Mesodermal cell (in vitro differentiated cells): ENCODE data around the gene MYO1G.

Experiments
- H3K27ac ChIP-seq: 2 replicates; pipeline ENCODE4 v1.7.0; 2013; ENCODE audit warnings: mild to moderate bottlenecking, low read depth, low read length, moderate library complexity; ENCODE audit not compliant: severe bottlenecking
- H3K36me3 ChIP-seq: 2 replicates; pipeline ENCODE4 v1.7.1; 2013; ENCODE audit warnings: mild to moderate bottlenecking, low read length, moderate library complexity; ENCODE audit not compliant: control insufficient read depth, insufficient read depth
- H3K4me1 ChIP-seq: one replicate; pipeline ENCODE4 v1.7.1; 2013; ENCODE audit warnings: mild to moderate bottlenecking, low read length; ENCODE audit not compliant: insufficient read depth, control insufficient read depth, poor library complexity, severe bottlenecking
- H3K4me3 ChIP-seq: 2 replicates; pipeline ENCODE4 v1.7.0; 2013; ENCODE audit warnings: low read length, control low read depth, mild to moderate bottlenecking; ENCODE audit not compliant: insufficient read depth, poor library complexity, severe bottlenecking; ENCODE audit errors: extremely low read depth
- H3K9me3 ChIP-seq: 2 replicates; pipeline ENCODE4 v1.7.1; 2013; ENCODE audit warnings: mild to moderate bottlenecking, low read length, moderate library complexity; ENCODE audit not compliant: control insufficient read depth
- WGBS, 2 experiments: methylation state at CpG; one replicate each; pipeline ENCODE4 v1.1.5; 2013; ENCODE audit warnings: missing lambda C conversion rate in 2 of 2; ENCODE audit not compliant: insufficient coverage in 2 of 2; 5-methylcytosine and 5-hydroxymethylcytosine counted together

The MYO1G gene

GRCh38 chr7:45017253-45017652, 38.4 kb upstream of the MYO1G start:
- Histone ChIP-seq H3K27ac (no peak overlapping the region), H3K4me1 (no peaks in the 10 kb centered on the region), H3K4me3 (no peak overlapping the region), H3K36me3 (peaks cover 42% of the 10 kb centered on the region), H3K9me3 (peaks cover 6% of the 10 kb centered on the region)
- WGBS, 2 experiments: 81 to 100% methylated on average over 2 to 3 of the region's 3 CpGs

GRCh38 chr7:45015313-45015712, 36.5 kb upstream of the MYO1G start:
- Histone ChIP-seq H3K4me1 (no peaks in the 10 kb centered on the region), H3K9me3 (peaks cover 6% of the 10 kb centered on the region), H3K36me3 (peaks cover 61% of the 10 kb centered on the region), H3K27ac (no peak overlapping the region), H3K4me3 (no peak overlapping the region)
- 88 to 100% methylated on average over 1 of the region's 1 CpG for WGBS, 2 experiments

GRCh38 chr7:45013465-45013967, 34.7 kb upstream of the MYO1G start:
- WGBS, 2 experiments: no CpG with 5 or more reads among the region's 2 CpGs
- Histone ChIP-seq H3K4me3 (no peak overlapping the region), H3K36me3 (peaks cover 67% of the 10 kb centered on the region), H3K9me3 (peaks cover 6% of the 10 kb centered on the region), H3K4me1 (no peaks in the 10 kb centered on the region), H3K27ac (no peak overlapping the region)

- WGBS, 2 experiments: 94 to 96% methylated on average over 4 to 5 of the region's 7 CpGs
- H3K27ac ChIP-seq: no peak overlapping the region
- H3K36me3 ChIP-seq: peaks cover 44% of the 10 kb centered on the region
- H3K9me3 ChIP-seq: no peaks in the 10 kb centered on the region
- H3K4me1 ChIP-seq: no peaks in the 10 kb centered on the region
- no peak overlapping the region for H3K4me3 ChIP-seq
Observed at GRCh38 chr7:45007571-45008328, 28.9 kb upstream of the MYO1G start.

GRCh38 chr7:45007106-45007505, 28.3 kb upstream of the MYO1G start:
- Histone ChIP-seq H3K27ac (no peak overlapping the region), H3K9me3 (no peaks in the 10 kb centered on the region)

GRCh38 chr7:45003789-45004188, 25.0 kb upstream of the MYO1G start:
- 92% methylated on average over 3 of the region's 4 CpGs; no CpG with 5 or more reads in 1 of the 2 experiments for WGBS, 2 experiments
- H3K36me3 ChIP-seq: peaks cover 20% of the 10 kb centered on the region
- H3K4me1 ChIP-seq: peaks cover 6% of the 10 kb centered on the region
- H3K27ac ChIP-seq: no peak overlapping the region
- no peak overlapping the region for H3K4me3 ChIP-seq
- H3K9me3 ChIP-seq: no peaks in the 10 kb centered on the region

More at GRCh38 chr7:45007106-45007505, 28.3 kb upstream of the MYO1G start:
- Histone ChIP-seq H3K4me3 (no peak overlapping the region), H3K36me3 (peaks cover 44% of the 10 kb centered on the region), H3K4me1 (no peaks in the 10 kb centered on the region)
- WGBS, 2 experiments: 83 to 100% methylated on average over 1 of the region's 7 CpGs

GRCh38 chr7:45001826-45002225, 23.0 kb upstream of the MYO1G start:
- WGBS, 2 experiments: 78 to 93% methylated on average over 1 of the region's 2 CpGs
- H3K36me3 ChIP-seq: peaks cover 16% of the 10 kb centered on the region
- H3K4me3 ChIP-seq: no peak overlapping the region
- H3K27ac ChIP-seq: no peak overlapping the region
- no peaks in the 10 kb centered on the region for H3K9me3 ChIP-seq
- H3K4me1 ChIP-seq: peaks cover 6% of the 10 kb centered on the region

- H3K36me3 ChIP-seq: peaks cover 16% of the 10 kb centered on the region
- peaks cover 6% of the 10 kb centered on the region for H3K4me1 ChIP-seq
- no peaks in the 10 kb centered on the region for H3K9me3 ChIP-seq
- no peak overlapping the region for H3K27ac ChIP-seq
- whole genome bisulfite sequencing, 2 experiments: 58 to 66% methylated on average over 10 of the region's 10 CpGs
- H3K4me3 ChIP-seq: peak overlapping the region; percentile 64
Observed at GRCh38 chr7:45001138-45001694, 22.4 kb upstream of the MYO1G start.

GRCh38 chr7:45000093-45001032, 21.5 kb upstream of the MYO1G start, which contains the start of gene CCM2:
Gene CCM2, plus strand, starts transcription at chr7:45000201. Its CDS starts 133 bp downstream, at chr7:45000334.
- H3K4me1 ChIP-seq: peaks cover 6% of the 10 kb centered on the region
- peak within 1 kb of the TSS; percentile 88 for H3K27ac ChIP-seq
- 1% methylated on average over 10 to 27 of the region's 77 CpGs for WGBS, 2 experiments

More at GRCh38 chr7:45000093-45001032, 21.5 kb upstream of the MYO1G start, which contains the start of gene CCM2:
- H3K4me3 ChIP-seq: peak within 1 kb of the TSS; percentile 64
- H3K36me3 ChIP-seq: peaks cover 16% of the 10 kb centered on the region
- H3K9me3 ChIP-seq: no peaks in the 10 kb centered on the region
